Erythroblast (primary cell): Measurements from ENCODE around the gene GIMAP5.

Source experiments
- DNase-seq, 2 experiments: peaks; one replicate each; lab custom pipeline; 2025; lab: John Stamatoyannopoulos, UW
- GATA1 ChIP-seq: IDR thresholded peaks from 2 replicates; pipeline ENCODE4 v1.6.1; 2011; ENCODE audit warnings: low read depth, mild to moderate bottlenecking, control low read depth, low read length, moderate library complexity
- POLR2A ChIP-seq: IDR thresholded peaks from 2 replicates; pipeline ENCODE4 v1.6.1; 2011; ENCODE audit warnings: mild to moderate bottlenecking, low read length

Gene GIMAP5

DNA sequence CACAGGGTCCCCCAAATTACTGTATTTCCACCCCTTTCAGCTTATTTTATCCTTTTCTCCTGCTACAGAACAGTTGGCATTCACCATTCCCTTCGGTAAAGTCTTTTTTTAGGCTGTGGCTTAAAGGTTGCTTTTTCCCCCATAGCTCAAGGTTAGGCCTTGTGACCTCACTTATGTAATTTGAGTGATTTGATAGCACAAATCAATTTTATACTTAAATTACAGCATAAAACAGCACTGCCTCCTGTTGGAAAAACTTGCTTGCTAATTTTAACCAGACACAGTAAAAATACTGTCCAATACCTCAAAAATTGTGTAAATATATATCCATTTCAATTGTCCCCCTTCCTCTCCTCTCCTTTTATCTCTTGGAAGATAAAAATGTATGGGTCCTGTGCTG lies 13.8 kb upstream of the GIMAP5 start:
- DNase-seq, result no peak
- TF ChIP-seq GATA1 (no peak), POLR2A (no peak)

DNA sequence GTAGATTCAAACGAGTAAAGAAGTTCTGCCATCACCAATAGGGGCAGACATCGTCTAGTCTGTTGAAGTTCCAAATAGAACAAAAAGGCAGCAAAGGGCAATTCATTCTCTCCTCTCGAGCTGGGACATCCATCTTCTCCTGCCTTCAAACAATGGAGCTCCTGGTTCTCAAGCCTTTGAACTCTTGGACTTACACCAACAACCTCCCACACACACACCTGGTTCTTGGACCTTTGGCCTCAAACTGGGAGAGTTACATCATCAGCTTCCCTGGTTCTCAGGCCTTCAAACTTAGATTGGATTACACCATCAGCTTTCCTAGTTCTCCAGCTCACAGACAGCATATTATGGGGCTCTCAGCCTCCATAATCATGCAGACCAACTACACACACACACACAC lies 9.8 kb upstream of the GIMAP5 start:
- no peak for DNase-seq
- no peak for TF ChIP-seq GATA1
- TF ChIP-seq POLR2A, result no peak

DNA sequence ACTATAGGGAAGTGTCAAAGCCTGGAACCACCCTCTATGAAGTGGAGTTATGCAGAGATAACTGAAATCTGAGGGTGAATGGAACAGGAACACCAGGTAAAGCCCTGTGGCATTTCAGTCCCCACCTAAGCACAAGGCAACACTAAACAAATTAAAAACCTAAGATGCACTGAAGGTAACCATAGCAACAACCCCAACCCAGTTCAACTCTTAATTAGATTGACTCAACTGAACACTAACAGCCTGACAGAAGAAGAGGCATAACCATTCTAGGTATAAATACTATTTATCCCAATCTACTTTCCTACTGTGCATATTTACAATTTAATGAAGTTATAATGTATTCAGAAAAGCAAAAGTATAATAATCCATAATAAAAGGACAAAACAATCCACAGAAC lies 9.2 kb upstream of the GIMAP5 start:
- TF ChIP-seq POLR2A (no peak), GATA1 (no peak)
- no peak for DNase-seq

DNA sequence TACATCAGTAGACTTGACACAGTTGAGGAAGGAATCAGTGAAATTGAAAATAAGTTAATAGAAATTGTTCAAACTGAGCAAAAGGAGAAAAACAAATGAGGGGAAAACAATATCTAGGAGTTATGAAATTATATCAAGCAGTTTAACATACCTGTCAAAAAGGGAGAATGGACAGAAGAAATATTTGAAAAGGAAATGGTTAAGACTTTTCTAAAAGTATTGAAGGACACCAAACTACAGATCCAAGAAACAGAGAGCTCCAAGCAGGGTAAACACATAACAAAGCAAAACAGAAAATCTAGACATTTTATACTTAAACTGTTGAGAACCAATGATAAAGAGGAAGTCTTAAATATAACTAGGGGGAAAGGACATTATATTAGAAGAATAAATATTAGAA lies 8.6 kb upstream of the GIMAP5 start:
- DNase-seq, result no peak
- TF ChIP-seq POLR2A (no peak), GATA1 (no peak)

DNA sequence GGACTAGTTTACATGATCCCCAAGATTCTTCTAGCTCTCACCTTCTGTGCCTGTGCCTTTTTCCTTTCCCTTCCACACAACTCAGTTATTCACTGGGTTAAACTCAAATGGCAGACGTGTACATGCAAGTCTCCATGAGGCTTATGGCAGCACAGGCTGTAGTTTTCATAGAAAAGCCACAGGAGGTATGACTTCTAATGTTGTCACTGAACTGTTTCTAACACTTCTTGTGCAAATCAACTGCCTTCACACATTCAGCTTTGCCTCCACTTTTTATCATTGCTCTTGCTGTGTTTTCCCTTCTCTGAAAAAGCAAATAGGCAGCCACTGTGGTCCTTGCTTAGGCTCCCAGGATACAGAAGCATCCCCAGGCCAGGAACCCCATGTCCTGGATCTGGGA lies 5.3 kb upstream of the GIMAP5 start:
- TF ChIP-seq GATA1 (no peak), POLR2A (no peak)

DNA sequence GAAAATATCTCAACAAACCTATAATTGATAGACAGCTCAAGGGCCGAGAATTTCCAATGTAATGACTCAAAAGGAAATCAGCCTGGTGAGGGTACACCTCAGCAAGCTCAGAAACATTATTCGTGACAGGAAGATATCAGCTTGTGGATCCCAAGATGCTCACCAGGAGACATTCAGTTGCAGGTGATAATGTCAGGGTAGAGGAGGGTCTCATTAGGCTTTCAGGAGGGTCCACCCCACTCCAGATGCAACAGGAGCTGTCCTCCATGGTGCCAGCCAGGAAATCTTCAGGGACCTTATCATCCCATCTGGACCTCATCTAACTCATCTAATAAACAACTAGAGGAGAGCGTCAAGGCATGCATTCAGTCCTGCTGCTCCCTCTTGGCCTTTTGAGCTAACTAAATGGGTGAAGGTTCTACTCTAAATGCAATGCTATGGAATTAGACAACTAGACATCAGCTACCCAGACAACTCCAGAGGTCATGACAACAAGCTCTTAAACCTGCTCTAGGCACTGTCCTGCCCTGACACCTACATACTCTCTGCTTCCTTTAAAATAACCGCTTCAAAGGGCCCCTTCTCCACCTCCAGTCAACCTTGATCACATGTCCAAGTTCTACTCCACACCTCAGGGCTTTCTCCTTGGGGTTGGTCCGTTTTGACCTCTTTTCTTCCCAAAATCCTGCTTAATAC lies 4.3 kb upstream of the GIMAP5 start:
- DNase-seq, result no peak
- TF ChIP-seq GATA1 (no peak), POLR2A (no peak)

More for the DNA sequence above, 5.3 kb upstream of the GIMAP5 start:
- no peak for DNase-seq

DNA sequence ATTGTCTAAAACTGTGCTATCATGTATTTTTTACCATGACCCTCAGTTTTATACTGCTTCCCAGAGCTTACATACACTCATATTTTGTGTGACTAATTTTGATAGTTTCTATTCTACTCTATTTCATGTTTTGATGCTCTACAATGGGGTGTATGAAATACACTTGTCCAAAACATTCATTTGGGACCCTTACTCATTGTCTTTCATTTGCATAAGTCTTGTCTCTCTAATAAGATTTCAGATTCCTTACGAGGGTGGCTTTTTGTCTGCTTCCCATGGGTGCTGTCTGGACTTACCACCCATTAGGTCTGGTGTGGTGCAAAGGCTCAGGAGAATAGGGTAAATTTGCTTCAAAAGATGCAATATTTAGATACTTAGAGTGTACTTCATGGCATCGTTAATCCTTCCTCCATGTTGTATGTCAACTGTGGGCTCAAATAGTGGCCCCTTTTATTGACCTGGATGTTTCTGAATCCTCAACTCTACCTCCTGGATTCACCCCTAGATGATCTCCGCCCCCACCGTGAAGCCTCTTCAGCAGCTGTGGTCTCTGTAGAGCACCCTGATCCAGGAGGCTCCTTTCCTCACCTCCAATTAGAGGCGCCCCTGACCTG lies 3.6 kb upstream of the GIMAP5 start:
- DNase-seq, result no peak
- TF ChIP-seq GATA1 (no peak), POLR2A (no peak)

DNA sequence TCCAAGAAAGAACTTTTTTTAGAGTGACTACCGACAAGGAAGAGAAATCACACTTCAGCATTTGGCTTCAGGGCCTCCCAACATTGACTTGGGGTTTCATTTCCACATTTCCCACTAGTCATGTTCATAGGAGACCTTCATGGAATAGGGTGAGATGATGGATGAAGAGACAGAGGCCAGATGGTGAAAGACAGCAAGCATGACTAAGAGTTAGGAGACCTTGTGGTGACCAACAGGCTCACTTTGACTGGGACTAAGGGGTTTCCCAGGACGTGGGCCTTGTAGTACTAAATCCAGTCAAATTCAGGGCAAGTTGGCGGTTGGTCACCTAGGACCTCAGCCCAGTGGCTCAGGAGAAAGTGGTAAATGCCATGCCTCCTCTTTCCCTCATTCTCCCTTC lies 3.0 kb upstream of the GIMAP5 start:
- TF ChIP-seq GATA1, result no peak
- TF ChIP-seq POLR2A, result no peak
- DNase-seq, result no peak

DNA sequence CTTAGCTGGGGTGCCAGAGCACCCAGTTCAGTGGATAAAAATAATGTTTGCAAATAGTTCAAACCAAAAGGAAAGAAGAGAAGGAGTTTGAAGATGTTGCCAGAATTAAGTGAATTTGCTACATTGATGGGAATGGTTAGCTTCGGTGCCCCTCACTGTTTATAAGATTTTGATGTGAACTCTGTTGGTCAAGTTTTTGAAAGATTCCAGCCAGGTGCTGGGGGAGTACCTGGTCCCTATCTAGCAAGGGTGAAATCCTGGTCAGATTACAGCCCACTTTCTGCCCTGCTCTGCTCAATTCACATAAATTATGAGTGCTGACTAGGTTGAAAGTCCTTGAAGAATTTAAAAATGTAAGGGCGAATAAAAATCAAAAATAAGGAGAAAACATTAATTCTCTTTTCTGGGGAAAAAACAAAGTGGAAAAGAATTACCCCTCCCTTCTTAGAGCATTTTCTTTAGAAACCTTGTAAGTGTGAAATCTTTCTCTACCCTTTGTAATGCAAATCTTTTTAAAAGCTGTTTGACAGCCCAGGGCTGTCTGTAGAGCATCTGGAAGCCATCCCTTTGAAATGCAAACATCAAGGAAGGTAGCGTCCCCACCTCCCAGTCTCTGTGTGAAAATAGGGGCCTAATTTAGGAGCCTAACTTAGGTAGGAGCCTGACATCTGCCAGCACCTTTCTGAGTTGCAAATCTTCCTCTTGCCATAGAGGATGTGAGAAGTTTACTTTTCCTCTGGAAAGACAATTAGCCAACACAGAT lies 1.4 kb upstream of the GIMAP5 start:
- TF ChIP-seq POLR2A, result no peak
- TF ChIP-seq GATA1, result no peak
- DNase-seq, result no peak

DNA sequence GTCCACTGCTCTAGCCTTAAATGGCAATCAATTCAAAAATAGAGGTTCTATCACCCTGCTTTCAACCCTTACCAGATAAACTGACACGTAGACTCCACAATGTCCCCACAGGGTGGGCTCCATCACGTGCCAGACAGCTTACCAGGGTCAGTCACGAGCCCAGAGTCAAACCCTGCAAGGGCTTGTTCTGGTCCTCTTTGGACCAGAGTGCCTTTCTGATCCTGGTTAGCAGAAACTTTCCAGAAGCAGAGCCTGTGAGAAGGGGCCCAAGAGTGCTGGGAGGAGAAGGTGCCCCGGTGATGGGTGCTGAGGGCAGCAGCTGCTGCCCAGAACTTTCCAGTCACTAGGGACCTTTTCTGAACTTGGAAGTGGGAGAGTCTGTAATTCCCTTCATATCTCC lies 354 bp upstream of the GIMAP5 start:
- TF ChIP-seq GATA1 (no peak), POLR2A (no peak)
- no peak for DNase-seq

DNA sequence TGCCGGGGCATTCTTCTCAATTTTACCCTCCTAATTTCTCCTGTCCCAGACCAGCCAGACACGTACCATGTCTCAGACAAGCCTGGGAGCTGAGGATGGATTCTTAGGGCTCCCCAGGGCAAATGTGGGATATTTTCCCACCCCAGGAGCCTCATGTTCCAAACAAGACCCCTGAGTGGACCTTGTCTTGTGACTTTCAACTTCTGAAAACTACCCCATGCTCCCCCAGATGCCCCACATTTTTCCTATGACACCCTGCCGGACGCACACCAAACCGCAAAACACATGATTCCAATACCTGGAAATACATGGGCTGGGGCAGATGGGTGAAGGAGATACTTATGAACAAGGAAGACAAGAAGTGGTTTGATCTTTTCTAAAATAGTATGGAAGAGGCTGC lies 874 bp downstream of the GIMAP5 start:
- TF ChIP-seq GATA1 (no peak), POLR2A (no peak)
- no peak for DNase-seq

DNA sequence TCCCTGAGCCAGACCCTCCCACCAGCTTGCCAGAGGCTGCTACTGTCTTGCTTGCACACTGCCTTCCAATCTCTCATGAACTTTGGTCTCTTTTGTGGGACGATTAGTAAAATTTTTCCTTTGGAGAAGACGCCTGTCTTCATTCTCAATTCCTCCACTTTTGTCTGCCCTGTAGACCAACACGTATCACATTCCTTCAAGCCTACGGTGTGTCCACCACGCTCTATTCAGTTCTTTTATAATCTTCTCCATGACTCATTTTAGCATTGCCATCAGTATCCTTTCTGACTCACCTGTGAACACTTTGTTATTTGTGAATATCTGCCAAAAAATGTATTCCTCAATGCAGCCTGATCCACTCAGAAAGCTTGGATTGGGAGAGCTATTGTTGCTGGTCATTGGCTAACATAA lies 1.4 kb downstream of the GIMAP5 start:
- DNase-seq, result no peak
- TF ChIP-seq POLR2A (no peak), GATA1 (no peak)

DNA sequence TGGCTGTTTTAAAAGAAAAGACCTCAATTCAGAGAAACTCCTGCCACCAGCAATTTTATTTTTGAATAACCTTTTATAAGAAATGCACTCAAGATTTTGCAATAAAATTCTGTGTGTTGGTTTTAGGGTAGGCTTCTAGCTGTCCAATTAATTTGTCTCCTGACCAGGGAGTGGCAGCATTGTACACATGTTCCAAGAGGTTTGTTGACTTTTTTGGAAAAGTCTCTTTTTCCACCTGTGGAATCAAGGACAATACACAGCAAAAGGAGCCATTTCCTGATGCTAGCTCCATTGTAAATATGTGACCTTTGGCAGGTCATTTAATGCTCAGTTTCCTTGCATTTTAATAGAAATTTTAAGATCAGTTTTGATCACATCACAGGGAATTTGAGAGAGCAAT lies 1.8 kb downstream of the GIMAP5 start:
- no peak for DNase-seq
- TF ChIP-seq POLR2A, result no peak
- no peak for TF ChIP-seq GATA1

DNA sequence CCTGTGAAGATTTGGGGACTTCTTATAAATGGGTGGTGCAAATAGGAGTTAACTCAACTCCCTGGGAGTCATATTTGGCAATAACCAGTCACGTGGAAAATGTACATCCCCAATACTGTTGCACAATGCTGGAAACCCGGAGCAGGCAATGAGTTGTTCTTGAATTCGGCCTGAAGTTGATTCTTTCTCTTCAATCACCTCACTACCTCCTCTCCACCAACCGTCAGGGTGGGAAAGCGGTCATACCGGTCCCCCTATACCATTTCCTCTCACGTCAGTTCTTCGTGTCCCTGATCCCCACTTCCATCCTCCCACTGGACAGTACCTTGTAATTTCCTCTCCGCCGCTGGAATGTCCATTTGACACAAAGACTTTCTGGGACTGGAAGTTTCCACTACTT lies 2.8 kb downstream of the GIMAP5 start:
- no peak for DNase-seq
- TF ChIP-seq GATA1 (no peak), POLR2A (no peak)
